Ovary (tissue), 3 donors: ENCODE results near the gene MMP26.

Experiments
- CTCF ChIP-seq, 3 donors: fragments of 450-650 bp in 2 of 3; fragments of 200-600 bp in 1 of 3; IDR thresholded peaks; one replicate each; pipeline versions ENCODE4 v1.5.1 to v1.8.0; 2016 to 2022; ENCODE audit warnings: antibody characterized with exemption in 3 of 3, mild to moderate bottlenecking in 1 of 3
- EP300 ChIP-seq: sonication (generic); formaldehyde crosslinking; IDR thresholded peaks from one replicate; pipeline ENCODE4 v1.6.1; 2017; ENCODE audit warnings: antibody characterized with exemption
- donor health status: DM: no; HTN: no; CAD: no.

- no peak for TF ChIP-seq CTCF (IDR thresholded peaks at IDR 0.05)
- no peak for TF ChIP-seq EP300
Measured at GRCh38 chr11:4748438-4748837, 43.9 kb downstream of the MMP26 start.
